A673 (cell line): ENCODE data around the gene UTF1.

Source experiments
- CTCF ChIP-seq: fragments of 300-800, 200-600 bp; sonication (generic); conservative IDR thresholded peaks from 2 replicates; pipeline ENCODE4 v1.5.1; 2017; ENCODE audit warnings: low read depth, mild to moderate bottlenecking, antibody characterized with exemption, low read length, moderate library complexity, mixed read lengths
- EZH2 ChIP-seq: fragments of 200-600 bp; sonication (generic); IDR thresholded peaks from 2 replicates; pipeline ENCODE4 v1.6.1; 2017; ENCODE audit warnings: borderline replicate concordance, low read depth, mild to moderate bottlenecking, mixed read lengths, antibody characterized with exemption, low read length; ENCODE audit not compliant: poor library complexity, severe bottlenecking

- TF ChIP-seq CTCF = no peak
- no peak for TF ChIP-seq EZH2
Measured at GRCh38 chr10:133241501-133242205, 11.6 kb downstream of the UTF1 start.
